ENCODE measurements around the gene HNRNPH1.
"Not testable (repeated sequence)": the region's sequence is repeated elsewhere in the genome, so short reads cannot be mapped to it uniquely, and the experiment has no call there.

HNRNPH1 gene

DNA sequence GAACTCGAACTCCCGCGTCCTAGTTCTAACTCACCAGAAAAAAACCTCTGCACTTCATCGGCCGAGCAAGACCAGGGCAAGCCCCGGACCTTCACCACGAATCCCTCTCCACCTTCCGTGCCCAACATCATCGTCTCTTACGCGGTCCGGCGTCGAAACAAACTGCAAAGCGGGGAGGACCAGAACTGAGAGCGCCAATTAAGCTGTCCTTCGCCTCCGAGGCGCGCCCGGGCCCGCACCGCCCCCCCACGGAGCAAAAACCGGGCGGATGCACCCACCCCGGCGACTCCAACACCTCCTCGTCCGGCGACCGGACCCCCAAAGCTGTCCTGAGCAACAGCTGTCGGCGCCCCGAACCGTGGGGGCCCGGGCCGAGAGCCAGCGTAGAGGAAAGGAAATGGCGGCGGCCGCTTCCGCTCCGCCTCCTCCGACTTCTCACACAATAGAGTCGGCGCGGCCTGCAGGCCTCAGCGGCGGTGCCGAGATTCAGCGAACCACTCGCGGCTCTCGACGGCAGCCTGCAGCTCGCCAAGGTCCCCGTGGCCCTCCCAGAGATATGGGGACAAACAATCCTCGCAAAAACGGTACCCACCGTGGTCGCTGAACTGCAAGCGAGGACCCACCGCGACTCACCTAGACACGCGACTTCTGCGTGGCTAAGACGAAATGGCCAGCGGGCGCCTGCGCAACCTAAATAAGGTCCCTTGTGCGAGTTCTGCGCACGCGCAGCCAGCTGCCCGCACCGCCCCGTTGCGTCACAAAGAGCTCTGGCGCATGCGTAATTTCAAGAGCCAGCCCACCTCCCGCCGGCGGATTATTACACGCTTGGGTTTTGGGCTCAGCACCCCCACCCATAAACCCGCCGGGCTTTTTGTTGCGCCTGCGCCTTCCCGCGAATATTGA, at the start of gene HNRNPH1:
HNRNPH1 (minus strand) TSS at position 669 of the 903 bp plus-strand sequence; CDS start at position 131, 538 bp downstream.
- DNase-seq, result no peak

- DNase-seq, result no peak
These were observed 44.9 kb upstream of the HNRNPH1 start for GRCh38 chr5:179668391-179668790.

DNA sequence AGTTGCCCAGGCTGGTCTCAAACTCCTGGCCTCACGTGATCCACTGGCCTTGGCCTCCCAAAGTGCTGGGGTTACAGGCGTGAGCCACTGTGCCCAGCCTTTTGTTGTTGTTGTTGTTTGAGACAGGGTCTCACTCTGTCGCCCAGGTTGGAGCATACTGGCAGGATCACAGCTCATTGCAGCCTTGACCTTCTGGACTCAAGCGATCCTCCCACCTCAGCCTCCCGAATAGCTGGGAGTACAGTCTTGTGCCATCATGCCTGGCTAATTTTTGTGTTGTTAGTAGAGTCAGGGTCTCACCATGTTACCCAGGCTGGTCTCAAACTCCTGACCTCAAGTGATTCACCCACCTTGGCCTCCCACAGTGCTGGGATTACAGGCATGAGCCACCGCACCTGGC, 38.2 kb upstream of the HNRNPH1 start:
- not testable (repeated sequence) for DNase-seq

DNA sequence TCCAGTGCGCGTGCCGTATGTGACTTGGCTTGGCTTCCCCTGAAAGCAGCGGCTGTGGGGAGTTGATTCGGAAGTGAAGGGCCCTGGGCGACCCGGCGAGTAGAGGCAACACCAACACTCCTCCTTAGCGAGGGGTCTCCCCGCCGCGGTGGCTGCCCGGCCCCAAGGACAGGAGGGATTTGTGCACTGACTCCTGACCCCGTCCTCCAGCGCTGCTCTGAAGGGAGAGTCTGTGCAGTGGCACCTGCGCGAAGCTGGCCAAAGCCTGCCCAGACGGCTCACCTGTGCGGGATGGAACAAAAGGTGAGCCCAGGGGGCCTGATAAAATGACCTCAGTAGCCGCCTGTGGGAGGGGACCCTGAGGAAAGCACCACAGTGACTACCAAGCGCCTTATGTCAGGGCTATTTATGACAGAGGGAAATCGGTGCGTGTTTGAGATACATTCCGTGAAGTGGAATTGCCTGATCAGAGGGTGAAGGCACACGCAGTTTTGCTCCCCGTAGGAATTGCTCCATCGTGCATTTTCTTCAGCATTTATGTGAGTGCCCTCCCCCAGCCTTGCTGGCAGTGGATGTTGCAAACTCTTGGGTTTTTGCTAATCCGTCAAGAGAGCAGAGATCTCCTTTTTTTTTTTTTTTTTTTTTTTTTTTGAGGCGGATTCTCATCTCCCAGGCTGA, 34.8 kb upstream of the HNRNPH1 start:
- DNase-seq, result not testable (repeated sequence)

- not testable (repeated sequence) for DNase-seq
These were observed 34.1 kb upstream of the HNRNPH1 start for GRCh38 chr5:179657302-179658178.

GRCh38 chr5:179653135-179653534, 29.7 kb upstream of the HNRNPH1 start:
- DNase-seq, result not testable (repeated sequence)

- not testable (repeated sequence) for DNase-seq
These were observed 26.8 kb upstream of the HNRNPH1 start for GRCh38 chr5:179650245-179650644.

DNA sequence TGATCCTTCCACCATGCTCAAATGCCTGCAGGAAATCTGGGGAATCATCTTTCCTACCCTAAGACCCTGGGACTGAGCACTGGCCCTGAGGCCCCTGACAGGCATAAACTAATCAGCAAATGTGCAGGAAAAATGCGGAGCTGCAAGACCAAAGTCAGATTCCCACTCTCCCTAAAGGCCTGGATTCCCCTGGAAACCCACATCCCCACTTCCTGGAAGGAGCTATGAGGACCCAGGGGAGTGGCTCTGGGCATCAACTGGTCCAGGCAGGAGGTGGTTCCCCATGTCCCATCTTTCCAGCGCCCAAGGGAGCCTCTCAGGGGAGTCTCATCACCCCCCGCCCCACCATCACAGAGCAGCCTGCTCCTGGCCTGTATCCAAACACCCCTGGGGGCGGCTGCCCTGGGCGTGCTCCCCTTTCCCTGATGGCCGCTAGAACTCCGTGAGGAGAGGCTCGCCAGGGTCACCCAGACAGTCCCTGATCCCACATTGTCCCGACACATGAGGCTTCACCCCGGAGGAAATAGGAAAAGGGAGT, 25.8 kb upstream of the HNRNPH1 start:
- not testable (repeated sequence) for DNase-seq

GRCh38 chr5:179648410-179648809, 24.9 kb upstream of the HNRNPH1 start:
- no peak for DNase-seq

GRCh38 chr5:179644766-179645165, 21.3 kb upstream of the HNRNPH1 start:
- not testable (repeated sequence) for DNase-seq

DNA sequence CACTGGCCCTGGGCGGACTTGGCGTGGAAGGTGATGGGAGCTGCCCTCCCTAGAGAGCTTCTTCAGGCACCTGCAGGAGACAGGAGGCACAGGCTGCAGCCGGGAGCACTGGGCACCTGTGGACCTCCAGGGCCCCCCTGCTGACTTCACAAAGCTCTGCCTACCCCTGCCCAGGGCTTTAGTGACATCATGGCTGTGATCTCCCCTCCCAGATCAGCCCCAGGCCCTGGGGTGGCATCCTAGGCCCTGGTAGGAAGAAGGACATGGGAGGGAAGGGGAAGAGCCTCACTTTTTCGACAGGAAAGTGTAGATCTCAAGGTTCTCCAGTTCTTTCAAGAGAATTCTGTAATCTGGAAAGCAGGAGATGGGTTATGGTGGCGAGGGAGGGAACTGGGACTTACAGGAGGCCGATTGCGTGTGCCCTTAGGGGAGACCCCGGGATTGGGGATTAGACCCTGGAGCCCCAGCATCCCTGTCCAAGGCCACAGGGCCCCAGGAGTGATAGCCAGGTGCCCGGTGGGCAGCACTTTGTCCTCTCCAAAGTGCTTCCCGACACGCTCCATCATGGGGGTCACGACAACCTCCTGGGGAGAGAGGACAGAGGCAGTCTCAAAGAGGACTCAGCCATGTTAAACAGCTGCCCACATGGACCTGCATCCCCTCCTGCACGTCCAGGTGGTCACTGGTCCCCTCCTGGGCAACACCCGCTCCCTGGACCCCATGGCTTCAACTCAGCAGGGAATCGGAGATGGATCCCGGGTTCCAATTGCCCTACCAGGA, 19.9 kb upstream of the HNRNPH1 start:
- DNase-seq, result not testable (repeated sequence)

- not testable (repeated sequence) for DNase-seq
These were observed 19.2 kb upstream of the HNRNPH1 start for GRCh38 chr5:179642626-179643025.

GRCh38 chr5:179641745-179642144, 18.3 kb upstream of the HNRNPH1 start:
- DNase-seq, result not testable (repeated sequence)

- DNase-seq, result not testable (repeated sequence)
These were observed 15.8 kb upstream of the HNRNPH1 start for GRCh38 chr5:179639296-179639695.

- DNase-seq, result not testable (repeated sequence)
These were observed 11.1 kb upstream of the HNRNPH1 start for GRCh38 chr5:179634370-179635172.

GRCh38 chr5:179633501-179634369, 10.3 kb upstream of the HNRNPH1 start:
- not testable (repeated sequence) for DNase-seq

GRCh38 chr5:179624841-179625271, 1.4 kb upstream of the HNRNPH1 start:
- no peak for DNase-seq

GRCh38 chr5:179623906-179624741, 653 bp upstream of the HNRNPH1 start:
- peak; percentile 57 for DNase-seq
